Cardiac fibroblast (primary cell): Measurements from ENCODE around the gene SKI.
A peak's percentile ranks its signal among the peaks of the same experiment; 100 is the strongest.

Source experiments
- DNase-seq, 2 donors: peaks; one replicate each; pipeline versions ENCODE4 v3.0.0 to v3.0.0-alpha.2; 2010; ENCODE audit warnings: low read depth in 2 of 2
- H3K4me3 ChIP-seq, 2 donors: replicated peaks in 1 of 2; 1 replicate in 1 of 2; 2 replicates in 1 of 2; pipeline ENCODE4 v1.5.1; 2011; ENCODE audit warnings: low read depth in 2 of 2, low read length in 2 of 2, mild to moderate bottlenecking in 2 of 2, moderate library complexity in 1 of 2
- CTCF ChIP-seq: IDR thresholded peaks from one replicate; pipeline ENCODE4 v1.5.1; 2011; ENCODE audit warnings: low read depth, mild to moderate bottlenecking, low read length, inconsistent platforms

Gene SKI

GRCh38 chr1:2187619-2188018 lies 40.5 kb upstream of the SKI start:
- no peak overlapping the region for H3K4me3 ChIP-seq
- no peak for TF ChIP-seq CTCF
- no peak for DNase-seq

GRCh38 chr1:2188336-2188735 lies 39.8 kb upstream of the SKI start:
- TF ChIP-seq CTCF: no peak

GRCh38 chr1:2189459-2190425 lies 38.4 kb upstream of the SKI start:
- no peak for TF ChIP-seq CTCF
- peak overlapping the region; percentile 56 to 64 for H3K4me3 ChIP-seq
- peak; percentile 98 for DNase-seq

More at GRCh38 chr1:2188336-2188735, 39.8 kb upstream of the SKI start:
- no peak for DNase-seq
- no peak overlapping the region for H3K4me3 ChIP-seq

- peak overlapping the region; percentile 56 to 64 for H3K4me3 ChIP-seq
- no peak for DNase-seq
- no peak for TF ChIP-seq CTCF
These were observed 37.6 kb upstream of the SKI start for GRCh38 chr1:2190491-2190976.

- peak; percentile 46 to 95 for DNase-seq
- H3K4me3 ChIP-seq: no peak overlapping the region
- no peak for TF ChIP-seq CTCF
These were observed 35.8 kb upstream of the SKI start for GRCh38 chr1:2192031-2192995.

- no peak for TF ChIP-seq CTCF
- no peak for DNase-seq
- peak overlapping the region; percentile 46 to 50 for H3K4me3 ChIP-seq
These were observed 34.4 kb upstream of the SKI start for GRCh38 chr1:2193514-2194281.
